Lung (tissue), 12 donors: ENCODE data around the gene CNTN5. TPM values are rescaled to one million over a fixed set of nuclear protein-coding genes. Genes with fewer than 3 reads are reported as not detected.

Experiments
- ATAC-seq: fragments of 200-7000 bp; cut with Tn5 transposase; one replicate; pipeline ENCODE4 v1.9.1; 2020; ENCODE audit warnings: moderate number of reproducible peaks; ENCODE audit not compliant: insufficient read depth, low FRiP score
- DNase-seq, 3 donors: peaks; one replicate each; pipeline ENCODE4 v3.0.0-alpha.2; 2013 to 2017
- H3K27ac ChIP-seq, 2 donors: one replicate each; pipeline ENCODE4 v1.5.1; 2013; ENCODE audit warnings: mild to moderate bottlenecking in 2 of 2, moderate library complexity in 2 of 2, control low read depth in 1 of 2, inconsistent platforms in 1 of 2, low read depth in 1 of 2, low read length in 1 of 2
- H3K27me3 ChIP-seq, 3 donors: one replicate each; pipeline ENCODE4 v1.5.1; 2013; ENCODE audit warnings: low read length in 2 of 3; ENCODE audit not compliant: control insufficient read depth in 3 of 3, insufficient read depth in 3 of 3
- H3K36me3 ChIP-seq, 4 donors: one replicate each; pipeline ENCODE4 v1.5.1; 2013; ENCODE audit warnings: low read length in 4 of 4, mild to moderate bottlenecking in 1 of 4, moderate library complexity in 1 of 4; ENCODE audit not compliant: control insufficient read depth in 4 of 4, insufficient read depth in 4 of 4
- H3K4me1 ChIP-seq, 5 donors: one replicate each; pipeline ENCODE4 v1.5.1; 2013; ENCODE audit warnings: low read length in 5 of 5, mild to moderate bottlenecking in 2 of 5, moderate library complexity in 1 of 5; ENCODE audit not compliant: control insufficient read depth in 5 of 5, insufficient read depth in 5 of 5
- H3K4me3 ChIP-seq: one replicate; pipeline ENCODE4 v1.5.1; 2013; ENCODE audit warnings: mild to moderate bottlenecking, control low read depth, moderate library complexity
- H3K9ac ChIP-seq, 2 donors: one replicate each; pipeline ENCODE4 v1.5.1; 2013; ENCODE audit warnings: low read length in 2 of 2, control low read depth in 1 of 2; ENCODE audit not compliant: insufficient read depth in 1 of 2
- H3K9me3 ChIP-seq, 4 donors: one replicate each; pipeline ENCODE4 v1.5.1; 2013; ENCODE audit warnings: low read length in 3 of 4, mild to moderate bottlenecking in 1 of 4, moderate library complexity in 1 of 4; ENCODE audit not compliant: control insufficient read depth in 4 of 4, insufficient read depth in 3 of 4
- WGBS, 2 donors: extraction: QIAGEN DNeasy Blood & Tissue Kit; methylation state at CpG; one replicate each; pipeline ENCODE4 v1.1.7; 2013; 5-methylcytosine and 5-hydroxymethylcytosine counted together
- polyA plus RNA-seq, 2 donors: library from polyadenylated mRNA; stranded (reverse); fragments of 200-250 nt; gene quantifications; one replicate each; pipeline ENCODE4 v1.2.1, GENCODE V29; 2013
- total RNA-seq, 2 donors: library from RNA; depleted of rRNA in 1 of 2; stranded (reverse); fragments of >200 nt in 1 of 2; gene quantifications; one replicate each; pipeline ENCODE4 v1.2.1, GENCODE V29; 2014 to 2021
- TF ChIP-seq, protein P1 (sequence below): IDR thresholded peaks from 2 replicates; pipeline ENCODE4 v1.5.1; 2012; ENCODE audit warnings: mild to moderate bottlenecking; ENCODE audit errors: control extremely low read depth, extremely low read depth
- donor health status: control.
- donor health status: control.
- donor health status: Bipolar disorder and iron deficiency.
- donor health status: healthy.
- donor health status: DM: yes; HTN: yes; CAD: no.

Gene CNTN5
- total and polyA plus RNA-seq, 4 donors, result 0.10 to 0.80 (median 0.44) TPM

DNA sequence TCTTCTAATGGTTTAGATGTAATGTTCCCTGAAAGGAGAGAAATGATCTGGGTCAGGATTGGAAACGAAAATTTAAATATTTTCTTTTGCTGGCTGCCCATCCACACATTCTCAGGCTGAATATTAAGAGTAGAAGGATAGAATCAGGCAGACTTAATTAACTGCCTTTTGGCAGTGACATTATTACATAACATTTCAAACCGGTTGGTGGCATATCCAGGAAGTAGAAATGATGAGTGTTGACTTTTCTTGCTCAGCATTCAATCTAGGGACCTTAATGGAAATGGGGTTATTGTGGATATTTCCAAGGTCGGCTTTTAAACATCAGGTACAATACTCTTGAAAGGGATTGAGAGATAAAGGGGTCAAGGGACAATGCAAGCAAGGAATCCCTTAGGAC, 989.0 kb downstream of the CNTN5 start:
- 37 to 46% methylated on average over 3 of the region's 3 CpGs for WGBS, 2 donors
- ATAC-seq, result no peak
- H3K4me3 ChIP-seq, result no peak overlapping the region
- H3K9me3 ChIP-seq, result no peaks in the 10 kb centered on the region
- no peak overlapping the region for H3K27ac ChIP-seq
- H3K27me3 ChIP-seq, result no peaks in the 10 kb centered on the region
- no peaks in the 10 kb centered on the region for H3K4me1 ChIP-seq
- DNase-seq, result no peak
- TF ChIP-seq, protein P1, sequence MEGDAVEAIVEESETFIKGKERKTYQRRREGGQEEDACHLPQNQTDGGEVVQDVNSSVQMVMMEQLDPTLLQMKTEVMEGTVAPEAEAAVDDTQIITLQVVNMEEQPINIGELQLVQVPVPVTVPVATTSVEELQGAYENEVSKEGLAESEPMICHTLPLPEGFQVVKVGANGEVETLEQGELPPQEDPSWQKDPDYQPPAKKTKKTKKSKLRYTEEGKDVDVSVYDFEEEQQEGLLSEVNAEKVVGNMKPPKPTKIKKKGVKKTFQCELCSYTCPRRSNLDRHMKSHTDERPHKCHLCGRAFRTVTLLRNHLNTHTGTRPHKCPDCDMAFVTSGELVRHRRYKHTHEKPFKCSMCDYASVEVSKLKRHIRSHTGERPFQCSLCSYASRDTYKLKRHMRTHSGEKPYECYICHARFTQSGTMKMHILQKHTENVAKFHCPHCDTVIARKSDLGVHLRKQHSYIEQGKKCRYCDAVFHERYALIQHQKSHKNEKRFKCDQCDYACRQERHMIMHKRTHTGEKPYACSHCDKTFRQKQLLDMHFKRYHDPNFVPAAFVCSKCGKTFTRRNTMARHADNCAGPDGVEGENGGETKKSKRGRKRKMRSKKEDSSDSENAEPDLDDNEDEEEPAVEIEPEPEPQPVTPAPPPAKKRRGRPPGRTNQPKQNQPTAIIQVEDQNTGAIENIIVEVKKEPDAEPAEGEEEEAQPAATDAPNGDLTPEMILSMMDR, result no peak
- no peaks in the 10 kb centered on the region for H3K36me3 ChIP-seq
- H3K9ac ChIP-seq, result no peak overlapping the region

DNA sequence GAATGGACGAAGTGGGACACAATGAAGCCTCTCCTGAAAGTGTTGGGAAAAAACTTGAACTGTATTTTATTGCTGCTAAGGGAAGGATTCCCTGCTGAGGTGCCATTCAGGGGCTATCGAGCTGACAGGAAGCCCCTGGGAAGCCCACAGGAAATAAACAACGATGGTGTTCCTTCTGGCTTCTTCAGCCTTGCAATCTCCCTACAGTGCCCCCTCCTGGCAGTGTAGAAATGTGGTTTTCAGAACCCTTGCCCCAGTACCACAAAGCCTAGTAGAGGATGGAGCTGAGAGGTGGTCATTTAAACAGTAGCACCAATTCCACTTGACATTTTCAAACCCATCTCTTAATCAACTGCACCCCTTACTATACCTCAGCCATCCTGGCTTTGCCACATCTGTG, 989.6 kb downstream of the CNTN5 start:
- TF ChIP-seq, protein P1, result no peak
- Histone ChIP-seq H3K4me1 (no peaks in the 10 kb centered on the region), H3K27ac (no peak overlapping the region), H3K27me3 (no peaks in the 10 kb centered on the region), H3K4me3 (no peak overlapping the region), H3K9me3 (no peaks in the 10 kb centered on the region), H3K36me3 (no peaks in the 10 kb centered on the region), H3K9ac (no peak overlapping the region)
- DNase-seq (no peak), ATAC-seq (no peak)
- WGBS, 2 donors, result 35 to 50% methylated on average over 3 of the region's 3 CpGs

DNA sequence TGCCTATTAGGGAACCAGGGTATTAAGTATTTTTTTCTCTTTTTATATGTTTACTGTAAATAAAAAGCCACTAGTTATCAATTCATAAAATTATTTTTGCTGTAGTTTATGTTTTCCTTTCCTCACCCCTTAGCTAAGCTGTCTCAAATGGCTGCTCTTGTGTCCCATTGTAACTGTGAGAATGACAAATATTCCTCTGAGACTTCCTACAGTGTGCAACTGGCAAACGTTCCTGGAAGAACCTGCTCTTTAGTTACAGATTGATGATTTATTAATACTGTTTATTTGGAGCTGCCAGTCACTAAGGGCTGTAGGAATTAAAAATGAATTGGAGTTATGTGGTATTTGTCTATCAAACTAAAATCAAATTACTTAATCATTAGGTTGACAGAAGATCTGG, 990.9 kb downstream of the CNTN5 start:
- TF ChIP-seq, protein P1, result no peak
- Histone ChIP-seq H3K36me3 (no peaks in the 10 kb centered on the region), H3K9ac (no peak overlapping the region), H3K27me3 (no peaks in the 10 kb centered on the region), H3K27ac (no peak overlapping the region), H3K4me1 (no peaks in the 10 kb centered on the region), H3K9me3 (no peaks in the 10 kb centered on the region), H3K4me3 (no peak overlapping the region)
- WGBS, 2 donors, result 10 to 11% methylated on average over 1 of the region's 1 CpG
- ATAC-seq, result no peak
- DNase-seq, result no peak

DNA sequence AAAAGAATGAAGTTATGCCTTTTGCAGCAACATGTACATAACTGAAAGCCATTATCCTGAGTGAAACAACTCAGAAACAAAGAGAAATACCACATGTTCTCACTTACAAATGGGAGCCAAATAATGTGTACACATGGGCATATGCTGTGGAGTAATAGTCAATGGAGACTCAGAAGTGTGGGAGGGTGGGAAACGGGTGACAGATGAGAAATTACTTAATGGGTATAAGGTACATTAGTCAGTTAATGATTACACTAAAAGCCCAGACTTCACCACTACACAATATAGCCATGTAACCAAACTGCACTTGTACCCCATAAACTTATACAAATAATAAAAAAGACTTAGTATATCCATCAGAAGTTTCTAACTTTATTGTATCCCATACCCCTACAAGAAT, 992.3 kb downstream of the CNTN5 start:
- H3K27me3 ChIP-seq, result no peaks in the 10 kb centered on the region
- no peaks in the 10 kb centered on the region for H3K36me3 ChIP-seq
- ATAC-seq (no peak), DNase-seq (no peak)
- no peaks in the 10 kb centered on the region for H3K9me3 ChIP-seq
- TF ChIP-seq, protein P1, result no peak
- H3K9ac ChIP-seq, result no peak overlapping the region
- H3K4me1 ChIP-seq, result no peaks in the 10 kb centered on the region
- no peak overlapping the region for H3K27ac ChIP-seq
- 61 to 64% methylated on average over 1 of the region's 1 CpG for WGBS, 2 donors
- no peak overlapping the region for H3K4me3 ChIP-seq
